ENCODE results near the gene CACNB4.

- TF ChIP-seq ZNF274 (IDR thresholded peaks at IDR 0.05; ENCODE audit: low read depth, low read length): no peak
- TF ChIP-seq SUZ12 (IDR thresholded peaks at IDR 0.05; ENCODE audit: extremely low read depth, insufficient read depth, insufficient read length): no peak
- TF ChIP-seq YY1 (IDR thresholded peaks at IDR 0.05; ENCODE audit: insufficient read depth, insufficient read length): no peak
Measured at GRCh38 chr2:151792589-151792988, 306.3 kb downstream of the CACNB4 start.
